Fibroblast of the conjunctiva (primary cell): ENCODE measurements around the gene JAG2.
"Not testable (repeated sequence)": the region's sequence is repeated elsewhere in the genome, so short reads cannot be mapped to it uniquely, and the experiment has no call there.

ENCODE experiments used
- DNase-seq: peaks from one replicate; pipeline ENCODE4 v3.0.0-alpha.2; 2010; ENCODE audit warnings: low read depth

Gene JAG2

DNA sequence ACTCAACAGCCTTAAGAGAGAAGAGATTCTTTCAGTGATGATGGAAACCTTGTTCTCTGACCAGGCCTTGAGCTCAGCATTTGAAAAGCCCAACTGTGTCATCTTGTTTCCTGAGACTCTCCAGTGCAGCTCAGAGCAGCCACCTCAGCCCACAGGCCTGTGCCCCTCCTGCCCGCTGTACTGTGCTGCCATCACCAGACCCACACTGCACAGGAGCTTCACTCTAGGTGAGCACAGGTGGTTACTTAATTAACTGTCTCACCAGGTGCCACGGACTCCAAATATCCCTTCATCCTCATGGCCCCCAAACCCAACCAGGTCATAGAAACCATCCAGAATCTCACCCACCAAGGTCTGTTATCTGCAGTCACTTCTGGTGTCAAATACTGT is 51.3 kb downstream of the JAG2 start:
- no peak for DNase-seq

DNA sequence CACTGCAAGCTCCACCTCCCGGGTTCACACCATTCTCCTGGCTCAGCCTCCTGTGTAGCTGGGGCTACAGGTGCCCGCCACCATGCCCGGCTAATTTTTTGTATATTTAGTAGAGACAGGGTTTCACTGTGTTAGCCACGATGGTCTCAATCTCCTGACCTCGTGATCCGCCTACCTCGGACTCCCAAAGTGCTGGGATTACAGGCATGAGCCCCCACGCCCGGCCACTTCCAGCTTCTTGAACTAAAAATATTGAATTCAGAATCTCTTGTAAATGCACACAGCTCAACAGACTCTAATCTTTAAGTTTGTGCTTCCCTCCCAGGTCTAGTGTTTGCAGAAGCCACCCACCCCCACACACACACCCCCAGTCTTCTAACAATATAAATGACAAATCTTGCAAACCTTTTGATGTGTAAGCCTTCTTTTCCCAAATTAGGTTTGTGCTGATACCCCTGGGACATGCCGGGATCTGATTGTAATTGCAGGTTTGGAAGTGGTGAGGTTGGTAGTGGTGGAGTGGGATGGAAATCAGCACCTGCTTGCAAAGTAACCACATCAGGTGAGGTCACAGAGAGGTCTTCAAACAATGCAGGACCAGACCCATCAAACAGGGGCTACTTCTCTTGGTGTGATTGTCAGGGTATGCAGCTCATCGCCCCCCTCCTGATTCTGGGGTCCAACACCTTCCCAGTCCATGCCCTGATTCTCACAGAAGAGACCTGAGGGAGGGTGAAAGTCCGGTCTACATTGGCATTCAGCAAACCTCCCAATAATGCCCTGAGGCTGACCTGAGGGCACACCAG is 51.9 kb downstream of the JAG2 start:
- DNase-seq: no peak

DNA sequence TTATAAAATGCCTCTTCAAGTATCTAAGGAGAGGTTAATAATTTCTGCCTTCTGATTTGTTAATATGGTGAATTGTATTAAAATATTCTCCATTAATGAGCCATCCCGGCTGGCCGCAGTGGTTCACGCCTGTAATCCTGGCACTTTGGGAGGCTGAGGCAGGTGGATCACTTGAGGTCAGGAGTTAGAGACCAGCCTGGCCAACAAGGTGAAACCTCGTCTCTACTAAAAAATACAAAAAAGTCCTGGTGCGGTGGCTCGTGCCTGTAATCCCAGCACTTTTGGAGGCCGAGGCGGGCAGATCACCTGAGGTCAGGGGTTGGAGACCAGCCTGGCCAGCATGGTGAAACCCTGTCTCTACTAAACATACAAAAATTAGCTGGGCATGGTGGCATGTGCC is 59.3 kb downstream of the JAG2 start:
- DNase-seq: not testable (repeated sequence)

DNA sequence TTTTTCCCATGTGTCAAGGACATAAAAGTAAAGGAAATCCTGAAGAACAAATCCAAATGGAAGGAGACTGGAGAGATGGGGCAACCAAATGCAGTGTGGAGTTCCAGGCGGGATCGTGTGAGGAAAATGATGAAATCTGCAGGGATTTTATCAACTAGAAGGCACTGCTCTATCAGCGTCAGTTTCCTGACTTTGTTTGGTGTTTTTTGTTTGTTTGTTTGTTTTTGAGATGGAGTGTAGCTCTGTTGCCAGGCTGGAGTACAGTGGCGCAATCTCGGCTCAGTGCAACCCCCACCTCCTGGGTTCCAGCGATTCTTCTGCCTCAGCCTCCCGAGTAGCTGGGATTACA is 60.1 kb downstream of the JAG2 start:
- no peak for DNase-seq

DNA sequence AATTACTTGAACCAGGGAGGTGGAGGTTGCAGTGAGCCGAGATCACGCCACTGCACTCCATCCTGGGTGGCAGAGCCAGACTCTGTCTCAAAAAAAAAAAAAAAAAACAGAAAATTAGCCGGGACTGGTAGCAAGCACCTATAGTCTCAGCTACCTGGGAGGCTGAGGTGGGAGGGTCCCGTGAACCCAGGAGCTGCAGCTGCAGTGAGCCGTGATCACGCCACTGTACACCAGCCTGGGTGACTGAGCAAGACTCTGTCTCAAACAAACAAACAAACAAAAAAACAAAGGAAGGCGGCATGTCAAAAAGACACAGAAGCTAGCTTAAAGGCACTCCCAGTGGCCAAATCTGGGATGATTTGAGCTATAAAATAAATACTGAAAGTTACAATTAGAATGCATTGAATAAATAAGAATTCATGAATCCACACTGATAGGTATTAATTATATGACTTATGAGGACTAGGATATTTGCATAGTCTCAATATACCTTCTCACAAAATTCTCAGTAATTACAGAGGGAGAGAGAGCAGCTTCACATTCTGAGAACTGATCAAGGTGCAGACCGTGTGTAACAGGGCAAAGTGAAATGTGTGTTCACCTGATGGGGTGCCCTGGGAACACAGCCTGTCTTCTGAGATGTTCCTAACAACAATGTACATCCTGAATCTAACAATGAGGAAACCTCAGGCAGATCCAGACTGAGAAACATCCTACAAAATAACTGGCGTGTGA is 60.6 kb downstream of the JAG2 start:
- no peak for DNase-seq

DNA sequence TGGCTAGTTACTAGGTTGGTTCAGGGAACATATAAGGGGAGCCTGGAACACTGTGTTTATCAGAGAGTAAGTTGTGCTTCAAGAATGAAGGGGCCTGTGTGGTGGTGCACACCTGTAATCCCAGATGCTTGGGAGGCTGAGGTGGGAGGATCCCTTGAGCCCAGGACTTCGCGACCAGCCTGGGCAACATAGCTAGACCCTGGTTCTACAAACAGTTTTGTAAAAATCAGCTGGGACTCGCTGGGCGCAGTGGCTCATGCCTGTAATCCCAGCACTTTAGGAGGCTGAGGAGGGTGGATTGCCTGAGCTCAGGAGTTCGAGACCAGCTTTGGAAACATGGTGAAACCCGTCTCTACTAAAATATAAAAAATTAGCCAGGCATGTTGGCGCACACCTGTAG is 61.2 kb downstream of the JAG2 start:
- no peak for DNase-seq

DNA sequence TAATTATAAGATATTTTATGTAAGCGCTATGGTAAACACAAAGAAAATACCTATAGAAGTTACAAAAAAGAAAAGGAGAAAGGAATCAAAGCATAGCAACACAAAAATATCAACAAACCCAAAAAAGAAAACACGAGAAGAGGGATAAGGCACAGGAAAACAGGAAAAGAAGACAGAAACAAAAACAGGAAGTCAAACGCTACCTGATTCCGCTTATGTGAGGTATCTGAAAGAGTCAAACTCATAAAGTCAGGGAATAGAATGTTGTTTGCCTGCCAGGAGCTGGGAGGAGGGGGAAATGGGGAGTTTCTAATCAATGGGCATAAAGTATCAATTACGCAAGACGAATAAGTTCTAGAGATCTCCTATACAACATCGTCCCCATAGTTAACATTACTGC is 63.4 kb downstream of the JAG2 start:
- no peak for DNase-seq

DNA sequence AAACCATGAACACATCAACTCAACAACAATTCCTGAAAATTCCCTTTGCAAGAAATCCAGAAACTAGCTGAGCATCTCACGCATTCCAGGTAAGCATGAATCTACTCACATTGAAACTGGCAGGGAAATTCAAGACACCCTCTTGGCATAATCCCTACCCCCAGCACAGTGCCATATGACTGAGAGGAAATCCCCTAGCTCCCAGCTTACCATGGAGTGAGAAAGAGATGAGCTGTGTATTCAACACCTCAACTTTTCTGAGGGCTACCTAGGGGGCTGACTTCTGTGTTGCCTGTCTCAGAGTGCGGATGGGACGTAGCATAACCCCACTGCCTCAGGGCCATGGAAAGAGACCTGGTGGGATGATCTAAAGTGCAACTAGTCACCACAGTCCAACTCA is 65.7 kb downstream of the JAG2 start:
- no peak for DNase-seq

DNA sequence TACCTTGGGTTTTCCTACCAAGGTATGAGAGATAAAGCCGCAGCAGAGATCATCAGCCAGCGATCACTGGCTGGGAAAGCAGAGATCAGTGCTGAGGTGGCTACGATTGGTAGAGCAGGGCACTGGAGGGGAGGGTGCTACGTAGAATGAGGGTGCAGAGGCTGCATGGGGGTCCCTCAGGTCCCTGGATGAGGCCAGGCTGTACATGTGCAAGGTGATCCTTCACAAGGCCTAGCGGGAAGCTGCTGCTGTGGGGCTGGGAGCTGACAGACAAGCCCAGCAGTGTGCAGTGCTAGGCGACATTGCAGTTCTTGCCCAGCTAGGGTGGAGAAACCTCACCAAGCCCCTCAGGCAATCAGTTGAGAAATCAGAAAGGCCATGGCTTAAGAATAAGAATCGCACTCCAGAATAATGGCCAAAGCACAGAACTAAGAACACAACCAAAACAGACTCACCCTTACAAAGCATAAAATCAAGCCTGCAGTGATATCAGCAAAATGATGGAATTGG is 66.2 kb downstream of the JAG2 start:
- no peak for DNase-seq

DNA sequence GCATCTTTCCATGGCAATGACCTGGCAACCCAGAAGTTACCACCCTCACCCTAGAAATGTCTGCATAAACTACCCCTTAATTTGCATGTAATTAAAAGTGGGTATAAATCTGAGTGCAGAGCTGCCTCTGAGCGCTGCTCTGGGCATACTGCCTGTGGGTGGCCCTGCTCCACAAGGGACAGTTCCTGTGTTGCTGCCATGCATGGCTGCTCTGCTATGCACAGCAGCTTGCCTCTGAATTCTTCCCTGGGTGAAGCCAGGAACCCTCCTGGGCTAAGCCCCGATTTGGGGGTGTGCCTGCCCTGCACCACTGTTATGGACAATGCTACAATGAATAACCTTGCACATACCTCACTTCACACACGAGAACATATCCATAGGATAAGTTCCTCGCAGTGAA is 67.7 kb downstream of the JAG2 start:
- DNase-seq: no peak

DNA sequence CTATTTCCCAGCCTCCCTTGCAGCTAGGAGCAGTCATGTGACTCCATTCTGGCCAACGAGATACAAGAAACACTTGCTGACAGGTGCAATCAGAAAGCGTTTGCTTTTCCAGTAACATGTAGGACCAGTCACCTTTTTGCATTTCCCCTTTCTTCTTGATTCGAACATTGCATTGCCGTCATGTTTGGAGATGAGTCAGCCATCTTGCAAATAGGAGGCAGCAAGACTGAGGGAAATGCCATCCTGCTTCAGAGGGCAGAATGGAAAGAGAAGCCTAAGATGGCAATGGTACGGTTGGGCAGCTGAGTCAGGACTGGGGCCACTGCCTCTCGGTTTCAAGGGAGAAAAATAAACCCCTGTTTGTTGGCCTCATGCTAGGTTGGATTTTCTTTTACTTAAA is 68.8 kb downstream of the JAG2 start:
- DNase-seq: no peak

DNA sequence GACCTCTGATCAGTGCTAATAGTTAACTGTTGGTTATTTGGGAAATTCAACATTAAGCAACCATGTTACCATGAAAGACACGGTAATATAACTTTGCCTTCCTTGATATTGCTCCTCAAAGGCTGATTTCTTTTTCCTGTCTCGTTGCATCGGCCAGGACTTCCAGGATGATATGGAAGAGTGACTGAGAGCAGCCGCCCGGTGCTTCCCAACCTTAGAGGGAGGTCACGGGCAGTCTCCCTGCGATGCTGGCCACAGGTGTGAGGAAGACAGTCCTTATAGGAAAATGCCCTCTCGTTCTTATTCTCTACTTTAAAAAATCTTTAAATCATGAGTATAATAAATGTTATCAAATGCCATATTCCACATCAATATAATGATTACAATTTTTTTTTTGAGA is 70.3 kb downstream of the JAG2 start:
- DNase-seq: no peak

DNA sequence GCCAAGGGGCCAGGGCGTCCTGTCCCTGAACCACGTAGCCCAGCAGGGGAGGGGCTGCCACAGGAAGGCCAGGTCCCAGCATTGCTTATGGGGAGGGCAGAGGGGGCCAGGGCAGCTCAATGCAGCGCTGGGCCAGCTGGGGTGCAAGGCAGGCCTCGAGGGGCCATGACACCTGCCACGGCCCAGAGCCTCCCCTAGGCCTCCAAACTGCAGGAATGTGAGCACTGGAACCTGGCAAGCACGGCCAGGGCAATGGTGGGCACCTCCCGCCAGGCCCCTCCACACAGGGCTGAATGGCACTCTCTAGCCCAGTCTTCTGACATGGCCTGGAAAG is 70.8 kb downstream of the JAG2 start:
- no peak for DNase-seq

DNA sequence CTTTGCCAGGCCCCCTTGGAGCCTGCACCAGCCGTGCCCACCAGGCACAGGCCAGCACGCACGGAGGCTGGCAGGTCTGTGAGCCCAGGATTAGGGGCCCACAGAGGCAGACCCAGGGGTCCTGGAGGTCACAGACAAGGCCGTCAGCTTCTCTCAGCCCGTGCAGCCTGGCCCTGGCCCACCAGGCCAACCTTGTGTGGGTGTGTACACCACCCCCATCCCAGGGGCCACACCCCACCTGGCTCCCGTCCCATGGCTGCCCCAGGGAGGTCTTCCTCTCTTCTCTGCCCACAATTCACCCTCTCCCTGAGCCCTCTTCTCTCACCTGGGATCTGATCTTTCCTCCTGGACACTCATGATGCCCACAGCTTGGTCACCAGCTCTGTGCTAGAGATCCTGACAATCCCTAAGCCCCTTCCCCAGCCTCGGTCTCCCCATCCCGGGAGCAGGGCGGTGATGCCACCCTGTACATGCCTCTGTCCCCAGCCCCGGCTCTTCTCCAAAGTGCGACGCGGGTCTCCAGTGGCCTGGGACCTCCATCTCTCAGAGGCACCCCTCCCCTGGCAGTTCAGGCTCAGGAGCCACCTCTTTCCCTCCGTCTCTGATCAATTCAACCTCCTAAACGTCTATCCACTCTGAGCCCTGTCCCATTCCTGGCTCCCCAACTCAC is 72.2 kb downstream of the JAG2 start:
- DNase-seq: no peak

DNA sequence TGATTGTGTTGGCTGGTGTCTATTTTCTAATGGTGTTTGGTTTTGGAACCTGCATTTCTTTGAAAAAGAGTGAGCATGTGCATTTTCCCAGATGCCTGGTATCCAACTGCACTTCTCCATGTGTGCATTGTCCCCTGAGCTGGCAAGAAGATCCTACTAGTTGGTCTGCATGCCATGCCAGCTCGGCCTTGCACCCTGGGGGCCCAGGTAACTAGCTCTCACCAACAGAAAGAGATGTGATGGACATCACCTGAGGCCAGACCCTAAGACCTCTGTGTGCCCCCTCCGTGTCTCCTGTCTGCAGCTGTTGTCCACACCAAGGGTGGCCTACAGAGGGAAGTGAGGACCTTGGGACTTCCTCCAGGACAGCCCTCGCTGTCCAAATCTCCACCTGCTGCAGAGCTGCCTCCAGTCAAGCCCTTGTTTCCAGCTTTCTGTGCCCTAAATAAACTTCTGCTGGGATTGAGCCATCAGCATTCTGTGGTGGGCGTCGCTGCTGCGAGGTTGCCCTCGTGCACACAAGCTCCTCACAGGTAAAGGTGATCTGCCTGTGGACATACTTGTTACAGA is 73.3 kb downstream of the JAG2 start:
- DNase-seq: no peak

DNA sequence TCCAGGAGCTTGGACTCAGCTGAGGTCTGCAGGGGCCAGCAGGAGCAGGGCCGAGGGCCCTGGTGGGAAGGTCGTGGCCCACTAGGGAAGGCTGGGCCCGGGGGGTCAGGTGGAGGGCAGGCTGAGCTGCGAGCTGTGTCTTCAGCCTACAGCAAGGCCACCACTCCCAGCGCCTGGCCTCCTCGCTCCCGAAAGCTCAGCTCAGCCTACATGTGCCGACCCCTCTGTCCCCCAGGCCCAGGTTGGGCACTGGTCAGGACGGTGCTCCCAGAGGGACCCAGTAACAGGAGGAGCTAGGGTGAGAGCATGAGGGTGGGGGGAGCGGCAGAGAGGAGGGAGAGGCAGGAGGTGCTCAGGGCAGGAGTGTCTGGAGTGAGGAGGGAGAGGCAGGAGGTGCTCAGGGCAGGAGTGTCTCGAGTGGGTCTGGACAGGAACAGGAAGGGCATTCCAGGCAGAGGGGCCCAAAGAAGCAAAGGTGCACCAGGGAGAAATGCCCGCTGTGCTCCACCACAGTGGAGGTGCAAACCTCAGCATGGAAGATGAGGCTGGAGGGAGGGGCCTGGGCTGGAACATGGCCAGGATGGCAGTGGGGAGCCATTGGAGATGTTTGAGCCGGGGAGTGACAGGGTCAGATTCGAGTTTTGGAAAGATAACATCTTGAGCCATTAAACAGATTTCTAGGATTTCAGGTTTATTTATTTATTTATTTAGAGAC is 74.2 kb downstream of the JAG2 start:
- DNase-seq: no peak

DNA sequence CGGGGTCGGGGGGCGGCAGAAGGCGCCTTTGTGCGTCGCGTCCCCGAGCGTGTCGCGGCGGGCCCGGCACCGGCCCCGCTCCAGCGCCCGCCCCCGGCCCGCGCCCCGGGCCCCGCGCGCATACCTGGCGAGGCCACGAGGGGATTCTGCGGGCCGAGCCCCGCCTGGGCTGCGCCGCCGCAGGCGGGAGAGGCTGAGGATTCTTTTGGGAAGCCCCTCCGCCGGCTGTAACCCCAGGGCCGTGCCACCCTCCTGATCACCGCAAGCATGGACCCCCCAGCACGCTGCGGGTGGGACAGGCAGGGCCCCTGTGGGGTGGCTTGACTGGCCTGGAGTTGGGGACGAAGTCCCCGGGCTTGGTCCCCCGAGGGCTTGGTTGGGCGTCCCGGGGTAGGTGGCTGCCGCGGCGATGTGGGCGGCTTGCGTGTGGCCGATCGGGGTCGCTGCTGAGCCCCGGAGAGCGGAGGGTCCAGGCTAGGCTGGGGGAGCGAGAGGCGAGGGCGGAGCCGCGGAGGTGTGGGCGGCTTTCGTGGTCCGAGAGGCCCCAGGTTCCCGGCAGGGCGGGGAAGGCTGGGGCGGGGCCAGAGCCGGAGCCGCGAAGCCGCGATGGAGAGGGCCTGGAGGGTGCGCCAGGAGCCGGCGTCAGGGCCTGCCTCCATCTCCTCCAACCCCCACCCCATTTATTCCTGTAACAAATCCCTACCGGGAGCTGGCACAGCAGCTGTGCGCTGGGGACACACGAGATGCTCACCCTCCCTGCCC is 75.0 kb downstream of the JAG2 start:
- DNase-seq: no peak

DNA sequence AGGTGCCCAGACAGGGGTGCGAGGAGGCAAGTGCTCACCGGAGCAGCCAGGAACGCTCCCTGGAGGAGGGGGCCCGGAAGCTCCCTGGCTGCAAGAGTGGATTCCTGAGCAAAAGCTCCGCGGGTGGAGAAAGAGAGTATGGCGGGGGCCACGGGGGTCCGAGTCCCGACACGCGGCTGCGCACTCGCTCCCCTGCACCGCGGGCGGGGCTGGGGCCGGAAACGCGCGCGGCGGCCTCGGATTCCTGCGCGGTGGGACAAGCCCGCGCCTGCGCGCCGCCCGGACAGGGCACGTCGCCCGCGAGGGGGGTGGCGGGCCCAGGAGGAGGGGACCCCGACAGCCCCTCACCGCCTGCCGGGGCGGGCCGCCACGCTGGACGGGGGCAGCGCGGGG is 75.5 kb downstream of the JAG2 start:
- DNase-seq: no peak

DNA sequence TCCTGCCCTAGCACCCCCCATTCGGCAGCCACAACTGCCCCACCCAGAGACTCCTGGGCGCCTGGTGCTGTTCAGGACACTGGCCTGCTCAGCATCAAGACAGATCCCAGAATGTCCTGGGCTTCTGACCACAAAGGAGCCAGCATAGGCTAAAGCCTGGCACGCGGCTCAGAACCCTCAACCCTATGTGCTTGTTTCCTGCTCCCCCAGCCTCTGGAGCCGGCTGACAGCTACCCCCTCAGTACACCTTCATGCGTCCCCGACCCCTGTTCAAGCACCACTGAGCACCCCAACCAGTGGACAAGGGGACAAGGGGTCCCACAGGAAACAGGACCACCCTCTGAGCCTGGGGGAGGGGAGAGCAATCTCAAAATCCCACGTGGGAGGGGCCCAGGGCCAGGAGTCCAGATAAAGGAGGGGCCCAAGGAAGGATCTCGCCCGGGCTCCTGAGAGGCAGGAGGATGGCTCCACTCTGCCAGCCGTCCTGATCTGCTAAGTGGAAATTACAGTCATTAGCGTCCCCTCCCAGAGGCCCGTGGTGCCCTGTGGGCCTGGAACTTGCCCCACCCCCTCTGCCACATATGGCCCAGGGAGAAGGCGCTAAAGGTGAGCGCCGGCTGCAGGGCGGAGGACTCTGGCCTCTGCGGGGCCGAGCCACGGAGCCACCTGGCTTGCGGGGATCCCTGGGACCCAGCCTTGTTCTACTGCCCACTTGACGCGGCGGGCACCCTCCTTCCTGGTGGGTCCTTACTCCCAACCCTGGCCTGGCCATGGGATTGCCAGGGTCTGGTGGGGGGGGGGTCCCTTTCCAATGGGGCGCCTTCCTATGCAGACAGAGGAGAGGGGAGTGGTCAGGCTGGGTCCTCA is 76.2 kb downstream of the JAG2 start:
- DNase-seq: no peak

DNA sequence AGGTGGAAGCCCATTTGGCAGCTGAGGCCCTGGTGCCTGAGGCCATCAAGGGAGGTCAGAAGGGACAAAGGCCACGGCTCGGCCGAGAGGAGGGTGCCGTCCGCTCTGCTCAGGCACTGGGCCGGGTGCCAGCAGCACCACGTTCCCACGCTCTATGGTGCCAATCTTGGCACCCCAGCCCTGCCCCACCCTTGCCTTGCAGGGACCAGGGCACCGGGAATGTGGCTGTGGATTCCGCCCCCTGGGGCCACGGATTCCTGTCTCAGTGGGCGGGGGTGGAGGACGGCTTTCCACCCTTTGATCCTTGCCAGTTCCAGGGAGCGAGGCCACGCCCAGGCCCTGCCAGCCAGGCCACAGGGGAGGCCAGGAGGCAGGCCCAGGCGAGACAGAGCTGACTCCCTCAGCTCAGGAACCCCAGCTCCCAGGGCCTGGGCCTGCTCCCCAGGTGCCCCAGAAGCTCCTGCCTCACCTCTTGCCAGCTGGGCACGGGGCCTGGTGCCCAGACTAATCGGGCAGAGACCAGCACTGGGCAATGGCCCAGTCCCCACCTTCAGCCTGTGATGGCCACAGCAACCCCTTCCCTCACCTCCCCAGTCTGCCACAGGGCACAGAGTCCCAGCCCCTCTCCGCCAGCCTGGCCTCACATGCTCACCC is 76.9 kb downstream of the JAG2 start:
- no peak for DNase-seq
